IMR-90 (cell line): Measurements from ENCODE around the gene PDE4C. TPM values are rescaled to one million over a fixed set of nuclear protein-coding genes. Genes with fewer than 3 reads are reported as not detected.

Experiments
- ELK1 ChIP-seq: fragments of 150-350 bp; IDR thresholded peaks from 2 replicates; pipeline ENCODE4 v1.6.1; 2016; ENCODE audit warnings: low read depth, mild to moderate bottlenecking, low read length, moderate library complexity, borderline replicate concordance
- MAFK ChIP-seq: IDR thresholded peaks from 2 replicates; pipeline ENCODE4 v1.6.1; 2012; ENCODE audit warnings: low read depth, low read length, improper control_type of control experiment
- MAZ ChIP-seq: IDR thresholded peaks from 2 replicates; pipeline ENCODE4 v1.6.1; 2012; ENCODE audit warnings: low read depth, mild to moderate bottlenecking, low read length, improper control_type of control experiment, moderate library complexity, borderline replicate concordance
- NFE2L2 ChIP-seq: fragments of 150-350 bp; IDR thresholded peaks from 2 replicates; pipeline ENCODE4 v1.6.1; 2016; ENCODE audit warnings: low read depth, mild to moderate bottlenecking, low read length
- RCOR1 ChIP-seq: IDR thresholded peaks from 2 replicates; pipeline ENCODE4 v1.6.1; 2012; ENCODE audit warnings: mild to moderate bottlenecking, low read length, improper control_type of control experiment; ENCODE audit not compliant: insufficient replicate concordance
- RFX5 ChIP-seq: IDR thresholded peaks from 2 replicates; pipeline ENCODE4 v1.8.0; 2012; ENCODE audit warnings: low read depth, mild to moderate bottlenecking, low read length, moderate library complexity
- polyA plus RNA-seq, 3 experiments: library from polyadenylated mRNA; depleted of rRNA; stranded (reverse); fragments of >200 nt; gene quantifications; 2 replicates each; pipeline ENCODE4 v1.2.3, GENCODE V29; 2012; ENCODE audit warnings: low replicate concordance in 1 of 3
- total RNA-seq: library from RNA; depleted of rRNA; stranded (reverse); fragments of >200 nt; gene quantifications from 2 replicates; pipeline ENCODE4 v1.2.3, GENCODE V29; 2012

PDE4C gene
- total and polyA plus RNA-seq, 2 of the 4 experiments (the other 2 are of a cell fraction) = 0.18 to 0.24 TPM

GRCh38 chr19:18220632-18221275 is 5.5 kb downstream of the PDE4C start (continued):
- TF ChIP-seq ELK1 (no peak), RFX5 (no peak), NFE2L2 (no peak), MAZ (no peak), MAFK (no peak), RCOR1 (no peak)
